HG02943 (cell line): Measurements from ENCODE around the gene TCF25.

Experiments
- ATAC-seq: cut with Tn5 transposase; IDR thresholded peaks from one replicate; pipeline ENCODE4 v1.9.1; 2021; ENCODE audit warnings: mild to moderate bottlenecking, low read depth, moderate library complexity; ENCODE audit not compliant: unreplicated experiment

The TCF25 gene

DNA sequence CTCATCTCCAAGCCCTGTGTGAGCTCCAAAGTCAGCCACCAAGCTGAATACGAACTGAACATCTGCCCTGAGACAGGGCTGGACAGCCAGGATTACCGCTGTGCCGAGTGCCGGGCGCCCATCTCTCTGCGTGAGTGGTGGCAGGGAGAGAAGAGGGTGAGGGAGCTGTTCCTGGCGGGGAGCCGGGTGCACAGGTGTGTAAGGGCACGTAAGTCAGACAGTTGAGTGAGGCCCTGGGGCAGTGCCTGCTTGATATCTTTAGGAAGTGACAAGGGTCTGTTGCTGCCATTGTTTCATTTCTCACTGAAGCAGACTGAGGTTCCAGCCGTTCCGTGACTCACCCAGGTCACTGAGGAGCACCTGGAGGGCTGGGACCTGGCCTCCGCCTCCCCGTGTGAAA, 87.6 kb downstream of the TCF25 start:
- ATAC-seq, result no peak
